Spleen (tissue), 11 donors: ENCODE data around the gene P2RY2. TPM values are rescaled to one million over a fixed set of nuclear protein-coding genes. Genes with fewer than 3 reads are reported as not detected.
A peak's percentile ranks its signal among the peaks of the same experiment; 100 is the strongest.

Experiments used
- DNase-seq: peaks from one replicate; pipeline ENCODE4 v3.0.0-alpha.2; 2020
- H3K27ac ChIP-seq, 8 donors: fragments of 200-600 bp; sonication (generic) in 7 of 8; 1 replicate in 4 of 8; 2 replicates in 4 of 8; pipeline versions ENCODE4 v1.5.0 to v1.8.0; 2016 to 2021; ENCODE audit warnings: inconsistent platforms in 4 of 8, mild to moderate bottlenecking in 4 of 8, moderate library complexity in 1 of 8
- H3K27me3 ChIP-seq, 7 donors: fragments of 200-600 bp; sonication (generic) in 6 of 7; replicated peaks in 1 of 7; 1 replicate in 4 of 7; 2 replicates in 3 of 7; pipeline versions ENCODE4 v1.5.0 to v1.8.0; 2016 to 2021; ENCODE audit warnings: inconsistent platforms in 3 of 7, mild to moderate bottlenecking in 1 of 7
- H3K36me3 ChIP-seq, 6 donors: fragments of 200-600 bp; sonication (generic) in 5 of 6; 1 replicate in 4 of 6; 2 replicates in 2 of 6; pipeline versions ENCODE4 v1.5.0 to v1.8.0; 2016 to 2021; ENCODE audit warnings: inconsistent platforms in 2 of 6
- H3K4me1 ChIP-seq, 6 donors: fragments of 200-600 bp; sonication (generic) in 5 of 6; 1 replicate in 3 of 6; 2 replicates in 3 of 6; pipeline versions ENCODE4 v1.5.0 to v1.8.0; 2016 to 2021; ENCODE audit warnings: inconsistent platforms in 3 of 6
- H3K4me3 ChIP-seq, 8 donors: fragments of 200-600 bp; sonication (generic) in 7 of 8; 1 replicate in 4 of 8; 2 replicates in 4 of 8; pipeline versions ENCODE4 v1.5.0 to v1.8.0; 2016 to 2021; ENCODE audit warnings: inconsistent platforms in 4 of 8, mild to moderate bottlenecking in 4 of 8, moderate library complexity in 2 of 8
- H3K9me3 ChIP-seq, 8 donors: fragments of 200-600 bp; sonication (generic) in 7 of 8; 1 replicate in 4 of 8; 2 replicates in 4 of 8; pipeline versions ENCODE4 v1.5.0 to v1.8.0; 2016 to 2021; ENCODE audit warnings: inconsistent platforms in 4 of 8
- CTCF ChIP-seq, 11 experiments: fragments of 200-600 bp in 7 of 11; fragments of 450-650 bp in 4 of 11; sonication (generic) in 4 of 11; IDR thresholded peaks in 8 of 11; conservative IDR thresholded peaks in 3 of 11; 1 replicate in 7 of 11; 2 replicates in 4 of 11; pipeline versions ENCODE4 v1.4.0 to v1.8.0; 2016 to 2021; ENCODE audit warnings: antibody characterized with exemption in 11 of 11, inconsistent platforms in 4 of 11, mild to moderate bottlenecking in 1 of 11
- POLR2A ChIP-seq, 3 donors: fragments of 450-650 bp; IDR thresholded peaks; one replicate each; pipeline ENCODE4 v1.5.1; 2017; ENCODE audit warnings: antibody characterized with exemption in 3 of 3, mild to moderate bottlenecking in 1 of 3
- POLR2AphosphoS5 ChIP-seq, 3 donors: sonication (generic); formaldehyde crosslinking; IDR thresholded peaks; one replicate each; pipeline ENCODE4 v1.5.1; 2017; ENCODE audit warnings: antibody characterized with exemption in 3 of 3
- WGBS, 5 donors: extraction: QIAGEN DNeasy Blood & Tissue Kit in 3 of 5; methylation state at CpG; one replicate each; pipeline versions ENCODE4 v1.1.5 to v1.1.7; 2013 to 2018; 5-methylcytosine and 5-hydroxymethylcytosine counted together
- intact Hi-C: fragments of 100-400 bp; cut with DNase I; formaldehyde crosslinking; loops from one replicate; pipeline ENCODE4 v1.15.0; 2023; ENCODE audit warnings: low total_unique reads
- polyA plus RNA-seq, 3 donors: library from polyadenylated mRNA; stranded (reverse); fragments of 200-250 nt; gene quantifications; one replicate each; pipeline ENCODE4 v1.2.1, GENCODE V29; 2013
- total RNA-seq, 7 donors: library from RNA; depleted of rRNA in 3 of 7; stranded (reverse); fragments of >200 nt in 3 of 7; fragmentation: NEBNext Ultra II Directional in 4 of 7; extraction: Animal tissue kit (Norgen Biotek cat#: 25700) in 4 of 7; gene quantifications; one replicate each; pipeline versions ENCODE4 v1.1.0 to v1.2.1, GENCODE V29; 2016 to 2021
- donor health status: healthy with polysubstance abuse.
- donor health status: DM: no; HTN: no; CAD: no; lungs with moderate emphysema.
- donor health status: DM: no; HTN: no; CAD: no.
- donor health status: Bipolar disorder and iron deficiency.
- donor health status: healthy.
- donor health status: DM: no; HTN: no; CAD: no.
- donor health status: DM: yes; HTN: yes; CAD: no.

Gene P2RY2
- total and polyA plus RNA-seq, 10 donors = 0.99 to 17.5 (median 10.7) TPM

- no peak overlapping the region for H3K4me3 ChIP-seq
- H3K27ac ChIP-seq = peak overlapping the region in 4 of 8 donors; percentile 62 to 82 (median 80)
- no peak for TF ChIP-seq POLR2A (IDR thresholded peaks at IDR 0.05)
- TF ChIP-seq CTCF (IDR thresholded peaks at IDR 0.05 in 8 of 11, conservative IDR thresholded peaks at IDR 0.05 in 3 of 11) = no peak
- TF ChIP-seq POLR2AphosphoS5 (IDR thresholded peaks at IDR 0.05) = no peak
- H3K9me3 ChIP-seq = no peaks in the 10 kb centered on the region
- DNase-seq = no peak
- WGBS, 5 donors = 48 to 70% (median 63%) methylated on average over 4 of the region's 4 CpGs
- H3K27me3 ChIP-seq = no peaks in the 10 kb centered on the region
- intact Hi-C loops = no loop called here
- peaks cover 0 to 55% (median 9%) of the 10 kb centered on the region in 6 donors for H3K4me1 ChIP-seq
- H3K36me3 ChIP-seq = no peaks in the 10 kb centered on the region
These were observed 14.3 kb upstream of the P2RY2 start for GRCh38 chr11:73203790-73204189.

GRCh38 chr11:73204711-73205121, 13.4 kb upstream of the P2RY2 start:
- Histone ChIP-seq H3K27me3 (no peaks in the 10 kb centered on the region), H3K4me3 (peak overlapping the region in 1 of 8 donors; percentile 21), H3K36me3 (no peaks in the 10 kb centered on the region), H3K9me3 (no peaks in the 10 kb centered on the region), H3K27ac (peak overlapping the region in 6 of 8 donors; percentile 59 to 82 (median 73)), H3K4me1 (peaks cover 0 to 55% (median 9%) of the 10 kb centered on the region in 6 donors)
- WGBS, 5 donors = 29 to 55% (median 33%) methylated on average over 8 of the region's 8 CpGs
- TF ChIP-seq POLR2AphosphoS5 (IDR thresholded peaks at IDR 0.05) (peak in 2 of 3 donors; percentile 17 to 65), CTCF (IDR thresholded peaks at IDR 0.05 in 8 of 11, conservative IDR thresholded peaks at IDR 0.05 in 3 of 11) (no peak), POLR2A (IDR thresholded peaks at IDR 0.05) (no peak)
- peak; percentile 87 for DNase-seq
- intact Hi-C loops = no loop called here

GRCh38 chr11:73205661-73206343, 12.3 kb upstream of the P2RY2 start:
- intact Hi-C loops = no loop called here
- DNase-seq = no peak
- 60 to 83% (median 78%) methylated on average over 5 of the region's 5 CpGs for WGBS, 5 donors
- H3K4me1 ChIP-seq = peaks cover 0 to 47% (median 8%) of the 10 kb centered on the region in 6 donors
- no peak overlapping the region for H3K4me3 ChIP-seq
- TF ChIP-seq POLR2A (IDR thresholded peaks at IDR 0.05) (no peak), CTCF (IDR thresholded peaks at IDR 0.05 in 8 of 11, conservative IDR thresholded peaks at IDR 0.05 in 3 of 11) (no peak), POLR2AphosphoS5 (IDR thresholded peaks at IDR 0.05) (no peak)
- no peaks in the 10 kb centered on the region for H3K27me3 ChIP-seq
- H3K36me3 ChIP-seq = no peaks in the 10 kb centered on the region
- no peaks in the 10 kb centered on the region for H3K9me3 ChIP-seq
- H3K27ac ChIP-seq = peak overlapping the region in 4 of 8 donors; percentile 62 to 82 (median 80)

- no peaks in the 10 kb centered on the region for H3K27me3 ChIP-seq
- H3K4me1 ChIP-seq = peaks cover 0 to 40% (median 8%) of the 10 kb centered on the region in 6 donors
- H3K27ac ChIP-seq = no peak overlapping the region
- no peaks in the 10 kb centered on the region for H3K36me3 ChIP-seq
- intact Hi-C loops = no loop called here
- no peaks in the 10 kb centered on the region for H3K9me3 ChIP-seq
- TF ChIP-seq POLR2AphosphoS5 (IDR thresholded peaks at IDR 0.05) (no peak), CTCF (IDR thresholded peaks at IDR 0.05 in 8 of 11, conservative IDR thresholded peaks at IDR 0.05 in 3 of 11) (no peak), POLR2A (IDR thresholded peaks at IDR 0.05) (no peak)
- H3K4me3 ChIP-seq = no peak overlapping the region
- no peak for DNase-seq
- WGBS, 5 donors = 88 to 95% (median 89%) methylated on average over 2 of the region's 2 CpGs
These were observed 11.3 kb upstream of the P2RY2 start for GRCh38 chr11:73206801-73207200.
